GM12878 (cell line): ENCODE results near the gene MED13L. TPM values are rescaled to one million over a fixed set of nuclear protein-coding genes. Genes with fewer than 3 reads are reported as not detected.

Source experiments
- ATAC-seq: fragments of 200-7000 bp; cut with Tn5 transposase; 3 replicates; pipeline ENCODE4 v1.9.1; 2020; ENCODE audit warnings: mild to moderate bottlenecking, moderate library complexity
- BruUV-seq: library from RNA; stranded (reverse); fragments of 400-500 nt; replicated peaks from 2 replicates; lab custom pipeline; 2021; lab: Mats Ljungman, UMichigan
- CTCF ChIA-PET: fragments of 300-600 bp; sonication (Branson Sonifier 250); formaldehyde crosslinking; extraction: SDS; loops from one replicate; lab custom pipeline; 2021; ENCODE audit warnings: inconsistent platforms; lab: Yijun Ruan, JAX
- POLR2A ChIA-PET: fragments of 350-600 bp; formaldehyde crosslinking; extraction: SDS; loops from one replicate; lab custom pipeline; 2021; ENCODE audit warnings: inconsistent platforms; lab: Charles Lee
- RAD21 ChIA-PET: fragments of 300-600 bp; sonication (Branson Sonifier 250); formaldehyde crosslinking; loops from one replicate; lab custom pipeline; 2023; ENCODE audit warnings: antibody characterized with exemption; ENCODE audit not compliant: unreplicated experiment; lab: Charles Lee
- SMC1A ChIA-PET: fragments of 300-600 bp; sonication (Branson Sonifier 250); formaldehyde crosslinking; loops from one replicate; lab custom pipeline; 2023; ENCODE audit not compliant: unreplicated experiment, uncharacterized antibody; lab: Charles Lee
- DNase-seq: peaks from one replicate; pipeline ENCODE4 v3.0.0-alpha.2; 2011; ENCODE audit warnings: low read depth, low spot score
- FAIRE-seq: peaks from 3 replicates; lab custom pipeline; 2011; peaks lifted over from hg19 to GRCh38; lab: Jason Lieb, UNC
- H2AFZ ChIP-seq: 2 replicates; pipeline ENCODE4 v1.6.0; 2011; ENCODE audit warnings: low read depth, low read length, control low read depth; ENCODE audit not compliant: control insufficient read depth
- H3K27ac ChIP-seq: 2 replicates; pipeline ENCODE4 v1.5.1; 2011; ENCODE audit warnings: control low read depth; ENCODE audit not compliant: control insufficient read depth, insufficient read depth
- H3K27me3 ChIP-seq, 2 experiments: replicated peaks in 1 of 2; 2 replicates each; pipeline versions ENCODE4 v1.6.0 to v1.6.1; 2011; ENCODE audit warnings: low read length in 1 of 2; ENCODE audit not compliant: control insufficient read depth in 2 of 2, insufficient read depth in 2 of 2
- H3K36me3 ChIP-seq, 2 experiments: 2 replicates each; pipeline ENCODE4 v1.5.1; 2011; ENCODE audit warnings: low read length in 1 of 2; ENCODE audit not compliant: control insufficient read depth in 2 of 2, insufficient read depth in 2 of 2
- H3K4me1 ChIP-seq: 2 replicates; pipeline ENCODE4 v1.6.1; 2011; ENCODE audit warnings: mild to moderate bottlenecking, low read length, moderate library complexity, mixed read lengths; ENCODE audit not compliant: control insufficient read depth, insufficient read depth
- H3K4me2 ChIP-seq: 2 replicates; pipeline ENCODE4 v1.6.0; 2011; ENCODE audit warnings: control low read depth; ENCODE audit not compliant: control insufficient read depth, insufficient read depth
- H3K4me3 ChIP-seq: fragments of 200-600 bp; sonication (generic); 2 replicates; pipeline ENCODE4 v1.5.1; 2016
- H3K79me2 ChIP-seq: 2 replicates; pipeline ENCODE4 v1.6.0; 2011; ENCODE audit warnings: low read length; ENCODE audit not compliant: control insufficient read depth, insufficient read depth
- H3K9ac ChIP-seq: 2 replicates; pipeline ENCODE4 v1.8.0; 2011; ENCODE audit warnings: low read length, control low read depth, mixed read lengths; ENCODE audit not compliant: control insufficient read depth, insufficient read depth
- H3K9me3 ChIP-seq: replicated peaks from 3 replicates; pipeline ENCODE4 v1.5.1; 2011; ENCODE audit warnings: mild to moderate bottlenecking, low read length; ENCODE audit not compliant: control insufficient read depth, insufficient read depth
- H4K20me1 ChIP-seq: 2 replicates; pipeline ENCODE4 v1.6.0; 2011; ENCODE audit not compliant: control insufficient read depth, insufficient read depth
- IKZF2 ChIP-seq, 2 experiments: fragments of 450-650 bp; IDR thresholded peaks; 2 replicates each; pipeline ENCODE4 v1.6.1; 2017; ENCODE audit warnings: mild to moderate bottlenecking in 2 of 2, moderate library complexity in 2 of 2
- MEF2B ChIP-seq: fragments of 450-650 bp; IDR thresholded peaks from 2 replicates; pipeline ENCODE4 v1.6.1; 2018; ENCODE audit warnings: mild to moderate bottlenecking, moderate library complexity; ENCODE audit not compliant: partially characterized antibody, poor library complexity, severe bottlenecking
- NR2F1 ChIP-seq: fragments of 450-650 bp; conservative IDR thresholded peaks from 2 replicates; pipeline ENCODE4 v1.6.1; 2017; ENCODE audit warnings: mild to moderate bottlenecking
- PAX5 ChIP-seq: IDR thresholded peaks from 2 replicates; pipeline ENCODE4 v1.6.1; 2011; ENCODE audit warnings: low read depth, low read length, borderline replicate concordance
- ZBED1 ChIP-seq: IDR thresholded peaks from 2 replicates; pipeline ENCODE4 v1.6.1; 2016; ENCODE audit warnings: borderline replicate concordance
- WGBS: methylation state at CpG from one replicate; pipeline ENCODE4 v1.1.6; 2016; ENCODE audit warnings: low lambda C conversion rate; ENCODE audit not compliant: insufficient replicate concordance, insufficient coverage; ENCODE audit errors: missing lambda C conversion rate; 5-methylcytosine and 5-hydroxymethylcytosine counted together
- in situ Hi-C: fragments of 300-500 bp; cut with MboI; formaldehyde crosslinking; loops from 9 replicates; pipeline ENCODE4 v1.14.3; 2018; ENCODE audit warnings: mixed read lengths
- intact Hi-C: fragments of 100-400 bp; cut with micrococcal nuclease; formaldehyde crosslinking; loops from one replicate; pipeline ENCODE4 v1.14.2; 2022; ENCODE audit not compliant: unreplicated experiment
- polyA plus RNA-seq, 11 experiments: library from polyadenylated mRNA; depleted of rRNA in 4 of 11; unstranded in 6 of 11; stranded (reverse) in 5 of 11; fragments of >200 nt; fragmentation: Nextera tagmentation in 4 of 11; fragmentation: Illumina TruSeq in 1 of 11; extraction: Ambion mirVana in 4 of 11; extraction: Trizol in 1 of 11; gene quantifications; 1 replicate in 1 of 11; 2 replicates in 10 of 11; pipeline versions ENCODE4 v1.2.1 to v1.2.3, GENCODE V29; 2011 to 2016; ENCODE audit warnings: inconsistent platforms in 2 of 11, missing spikeins in 2 of 11, low read depth in 1 of 11
- total RNA-seq, 4 experiments: library from RNA; depleted of rRNA in 3 of 4; stranded (reverse); fragments of >200 nt in 3 of 4; fragmentation: Illumina TruSeq in 1 of 4; extraction: Trizol in 1 of 4; gene quantifications; 2 replicates each; pipeline versions ENCODE4 v1.2.1 to v1.2.3, GENCODE V29; 2013 to 2021
- TF ChIP-seq, protein P1 (sequence below): fragments of 450-650 bp; formaldehyde crosslinking; IDR thresholded peaks from 2 replicates; pipeline ENCODE4 v1.5.0; 2022; ENCODE audit warnings: mild to moderate bottlenecking, missing genetic modification characterization
- TF ChIP-seq, protein P2 (sequence below), 3 experiments: IDR thresholded peaks in 2 of 3; conservative IDR thresholded peaks in 1 of 3; 2 replicates each; pipeline ENCODE4 v1.5.1; 2011; ENCODE audit warnings: low read depth in 3 of 3, low read length in 3 of 3, mild to moderate bottlenecking in 3 of 3, control low read depth in 2 of 3, moderate library complexity in 2 of 3, inconsistent platforms in 1 of 3, mixed read lengths in 1 of 3; ENCODE audit not compliant: control insufficient read depth in 2 of 3, insufficient read depth in 1 of 3; ENCODE audit errors: extremely low read depth in 1 of 3
- TF ChIP-seq, protein P3 (sequence below): fragments of 150-350 bp; IDR thresholded peaks from 2 replicates; pipeline ENCODE4 v1.6.1; 2016; ENCODE audit warnings: low read depth, low read length

MED13L gene
- total and polyA plus RNA-seq, 10 of the 15 experiments (the other 5 are each of a cell fraction or from before 2014, with no cell fraction given), result 3.7 to 30.1 (median 9.1) TPM

DNA sequence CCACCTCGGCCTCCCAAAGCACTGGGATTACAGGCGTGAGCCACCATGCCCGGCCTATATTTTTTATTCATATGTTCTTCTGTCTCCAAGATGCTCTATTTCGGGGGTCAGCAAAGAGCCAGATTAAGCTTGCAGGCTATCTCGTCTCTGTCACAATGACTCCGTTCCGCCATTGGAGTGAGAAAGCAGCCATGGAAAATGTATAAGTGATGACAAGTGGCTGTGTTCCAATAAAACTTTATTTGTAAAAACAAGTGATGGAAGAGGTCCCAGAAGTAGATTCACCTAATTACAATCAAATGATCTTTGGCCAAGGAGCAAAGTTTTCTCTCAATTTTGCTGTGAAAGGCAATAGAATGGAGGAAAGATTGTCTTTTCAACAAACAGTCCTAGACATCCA is 342.6 kb downstream of the MED13L start:
- ATAC-seq (no peak), DNase-seq (no peak), FAIRE-seq (no peak)
- H2AFZ ChIP-seq, result no peak overlapping the region
- no peaks in the 10 kb centered on the region for H4K20me1 ChIP-seq
- in situ Hi-C loops, result no loop called here
- intact Hi-C loops, result no loop called here
- no TSS peak for BruUV-seq
- H3K4me2 ChIP-seq, result no peak overlapping the region
- WGBS, result 76% methylated on average over 7 of the region's 7 CpGs
- H3K27ac ChIP-seq, result no peak overlapping the region
- H3K9ac ChIP-seq, result no peak overlapping the region
- H3K9me3 ChIP-seq, result no peaks in the 10 kb centered on the region
- RAD21 ChIA-PET, result no interaction called here
- no peak overlapping the region for H3K4me3 ChIP-seq
- POLR2A ChIA-PET, result no interaction called here
- TF ChIP-seq ZBED1 (no peak), IKZF2 (IDR thresholded peaks at IDR 0.05) (no peak), PAX5 (no peak)
- TF ChIP-seq, protein P1, sequence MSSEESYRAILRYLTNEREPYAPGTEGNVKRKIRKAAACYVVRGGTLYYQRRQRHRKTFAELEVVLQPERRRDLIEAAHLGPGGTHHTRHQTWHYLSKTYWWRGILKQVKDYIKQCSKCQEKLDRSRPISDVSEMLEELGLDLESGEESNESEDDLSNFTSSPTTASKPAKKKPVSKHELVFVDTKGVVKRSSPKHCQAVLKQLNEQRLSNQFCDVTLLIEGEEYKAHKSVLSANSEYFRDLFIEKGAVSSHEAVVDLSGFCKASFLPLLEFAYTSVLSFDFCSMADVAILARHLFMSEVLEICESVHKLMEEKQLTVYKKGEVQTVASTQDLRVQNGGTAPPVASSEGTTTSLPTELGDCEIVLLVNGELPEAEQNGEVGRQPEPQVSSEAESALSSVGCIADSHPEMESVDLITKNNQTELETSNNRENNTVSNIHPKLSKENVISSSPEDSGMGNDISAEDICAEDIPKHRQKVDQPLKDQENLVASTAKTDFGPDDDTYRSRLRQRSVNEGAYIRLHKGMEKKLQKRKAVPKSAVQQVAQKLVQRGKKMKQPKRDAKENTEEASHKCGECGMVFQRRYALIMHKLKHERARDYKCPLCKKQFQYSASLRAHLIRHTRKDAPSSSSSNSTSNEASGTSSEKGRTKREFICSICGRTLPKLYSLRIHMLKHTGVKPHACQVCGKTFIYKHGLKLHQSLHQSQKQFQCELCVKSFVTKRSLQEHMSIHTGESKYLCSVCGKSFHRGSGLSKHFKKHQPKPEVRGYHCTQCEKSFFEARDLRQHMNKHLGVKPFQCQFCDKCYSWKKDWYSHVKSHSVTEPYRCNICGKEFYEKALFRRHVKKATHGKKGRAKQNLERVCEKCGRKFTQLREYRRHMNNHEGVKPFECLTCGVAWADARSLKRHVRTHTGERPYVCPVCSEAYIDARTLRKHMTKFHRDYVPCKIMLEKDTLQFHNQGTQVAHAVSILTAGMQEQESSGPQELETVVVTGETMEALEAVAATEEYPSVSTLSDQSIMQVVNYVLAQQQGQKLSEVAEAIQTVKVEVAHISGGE (CRISPR knock-in tag), result no peak
- H3K27me3 ChIP-seq, result no peaks in the 10 kb centered on the region; a peak in 1 of 4 replicates
- SMC1A ChIA-PET, result no interaction called here
- no peaks in the 10 kb centered on the region for H3K4me1 ChIP-seq
- CTCF ChIA-PET, result no interaction called here
- no peaks in the 10 kb centered on the region for H3K36me3 ChIP-seq
- H3K79me2 ChIP-seq, result no peaks in the 10 kb centered on the region

DNA sequence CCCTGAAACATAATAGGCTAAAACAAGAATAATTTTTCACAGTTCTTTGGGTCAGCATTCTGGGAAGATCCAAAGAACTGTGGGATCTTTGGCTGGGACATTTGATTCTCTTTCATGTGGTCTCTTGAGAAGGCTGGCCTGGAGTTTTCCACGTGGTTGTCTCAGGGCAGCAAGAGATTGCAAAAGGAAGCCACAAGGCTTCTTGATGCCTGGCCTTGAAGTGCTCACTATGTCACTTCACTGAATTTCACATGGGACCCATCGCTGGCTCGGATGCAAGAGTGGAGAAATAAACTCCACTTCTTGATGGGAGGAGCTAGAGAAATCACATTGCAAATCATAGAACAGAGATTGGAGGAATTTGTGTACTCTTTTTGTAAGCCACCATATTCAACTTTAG is 343.4 kb downstream of the MED13L start:
- ATAC-seq, result no peak
- TF ChIP-seq NR2F1, result no peak
- TF ChIP-seq MEF2B, result no peak
- TF ChIP-seq, protein P2, sequence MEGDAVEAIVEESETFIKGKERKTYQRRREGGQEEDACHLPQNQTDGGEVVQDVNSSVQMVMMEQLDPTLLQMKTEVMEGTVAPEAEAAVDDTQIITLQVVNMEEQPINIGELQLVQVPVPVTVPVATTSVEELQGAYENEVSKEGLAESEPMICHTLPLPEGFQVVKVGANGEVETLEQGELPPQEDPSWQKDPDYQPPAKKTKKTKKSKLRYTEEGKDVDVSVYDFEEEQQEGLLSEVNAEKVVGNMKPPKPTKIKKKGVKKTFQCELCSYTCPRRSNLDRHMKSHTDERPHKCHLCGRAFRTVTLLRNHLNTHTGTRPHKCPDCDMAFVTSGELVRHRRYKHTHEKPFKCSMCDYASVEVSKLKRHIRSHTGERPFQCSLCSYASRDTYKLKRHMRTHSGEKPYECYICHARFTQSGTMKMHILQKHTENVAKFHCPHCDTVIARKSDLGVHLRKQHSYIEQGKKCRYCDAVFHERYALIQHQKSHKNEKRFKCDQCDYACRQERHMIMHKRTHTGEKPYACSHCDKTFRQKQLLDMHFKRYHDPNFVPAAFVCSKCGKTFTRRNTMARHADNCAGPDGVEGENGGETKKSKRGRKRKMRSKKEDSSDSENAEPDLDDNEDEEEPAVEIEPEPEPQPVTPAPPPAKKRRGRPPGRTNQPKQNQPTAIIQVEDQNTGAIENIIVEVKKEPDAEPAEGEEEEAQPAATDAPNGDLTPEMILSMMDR (IDR thresholded peaks at IDR 0.05 in 2 of 3, conservative IDR thresholded peaks at IDR 0.05 in 1 of 3; ENCODE audit: control insufficient read depth in 2 of 3, extremely low read depth in 1 of 3, insufficient read depth in 1 of 3, low read depth in 3 of 3, low read length in 3 of 3), result no peak
- TF ChIP-seq, protein P3, sequence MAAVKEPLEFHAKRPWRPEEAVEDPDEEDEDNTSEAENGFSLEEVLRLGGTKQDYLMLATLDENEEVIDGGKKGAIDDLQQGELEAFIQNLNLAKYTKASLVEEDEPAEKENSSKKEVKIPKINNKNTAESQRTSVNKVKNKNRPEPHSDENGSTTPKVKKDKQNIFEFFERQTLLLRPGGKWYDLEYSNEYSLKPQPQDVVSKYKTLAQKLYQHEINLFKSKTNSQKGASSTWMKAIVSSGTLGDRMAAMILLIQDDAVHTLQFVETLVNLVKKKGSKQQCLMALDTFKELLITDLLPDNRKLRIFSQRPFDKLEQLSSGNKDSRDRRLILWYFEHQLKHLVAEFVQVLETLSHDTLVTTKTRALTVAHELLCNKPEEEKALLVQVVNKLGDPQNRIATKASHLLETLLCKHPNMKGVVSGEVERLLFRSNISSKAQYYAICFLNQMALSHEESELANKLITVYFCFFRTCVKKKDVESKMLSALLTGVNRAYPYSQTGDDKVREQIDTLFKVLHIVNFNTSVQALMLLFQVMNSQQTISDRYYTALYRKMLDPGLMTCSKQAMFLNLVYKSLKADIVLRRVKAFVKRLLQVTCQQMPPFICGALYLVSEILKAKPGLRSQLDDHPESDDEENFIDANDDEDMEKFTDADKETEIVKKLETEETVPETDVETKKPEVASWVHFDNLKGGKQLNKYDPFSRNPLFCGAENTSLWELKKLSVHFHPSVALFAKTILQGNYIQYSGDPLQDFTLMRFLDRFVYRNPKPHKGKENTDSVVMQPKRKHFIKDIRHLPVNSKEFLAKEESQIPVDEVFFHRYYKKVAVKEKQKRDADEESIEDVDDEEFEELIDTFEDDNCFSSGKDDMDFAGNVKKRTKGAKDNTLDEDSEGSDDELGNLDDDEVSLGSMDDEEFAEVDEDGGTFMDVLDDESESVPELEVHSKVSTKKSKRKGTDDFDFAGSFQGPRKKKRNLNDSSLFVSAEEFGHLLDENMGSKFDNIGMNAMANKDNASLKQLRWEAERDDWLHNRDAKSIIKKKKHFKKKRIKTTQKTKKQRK, result no peak

More for the DNA sequence above, 343.4 kb downstream of the MED13L start:
- in situ Hi-C loops (no loop called here), intact Hi-C loops (no loop called here)
- no peaks in the 10 kb centered on the region for H3K36me3 ChIP-seq
- BruUV-seq, result no TSS peak
- H3K79me2 ChIP-seq, result no peaks in the 10 kb centered on the region
- H3K27ac ChIP-seq, result no peak overlapping the region
- H3K4me2 ChIP-seq, result no peak overlapping the region
- 28% methylated on average over 3 of the region's 3 CpGs for WGBS
- no peak overlapping the region for H2AFZ ChIP-seq
- no peaks in the 10 kb centered on the region for H3K4me1 ChIP-seq
- H3K9ac ChIP-seq, result no peak overlapping the region
- H4K20me1 ChIP-seq, result no peaks in the 10 kb centered on the region
- no peaks in the 10 kb centered on the region; a peak in 1 of 4 replicates for H3K27me3 ChIP-seq
- H3K4me3 ChIP-seq, result no peak overlapping the region
- DNase-seq (no peak), FAIRE-seq (no peak)
- POLR2A ChIA-PET, result no interaction called here
- SMC1A ChIA-PET, result no interaction called here
- CTCF ChIA-PET, result no interaction called here
- H3K9me3 ChIP-seq, result no peaks in the 10 kb centered on the region
- RAD21 ChIA-PET, result no interaction called here
